Measurements from ENCODE around the gene EPHA6. TPM values are rescaled to one million over a fixed set of nuclear protein-coding genes. Genes with fewer than 3 reads are reported as not detected.

Gene EPHA6
- total and polyA plus RNA-seq, 2 donors (not counting 3 experiments of a cell fraction or from before 2014, with no cell fraction given) = not detected

- dilution Hi-C loops (cut with MboI; ENCODE audit: extremely low pct_ligation_motif_present, low sequenced_read_pairs) (no loop called here), intact Hi-C loops (cut with micrococcal nuclease) (no loop called here)
- ChIA-PET POLR2A (no interaction called here), CTCF (no interaction called here)
- H3K9me3 ChIP-seq (replicated peaks; ENCODE audit: control insufficient read depth, insufficient read depth, low read length) = no peaks in the 10 kb centered on the region
- no peaks in the 10 kb centered on the region for H3K79me2 ChIP-seq (ENCODE audit: control insufficient read depth, insufficient read depth, low read length)
- no peaks in the 10 kb centered on the region for H3K36me3 ChIP-seq (ENCODE audit: control insufficient read depth in 2 of 2, extremely low read depth in 1 of 2, insufficient read depth in 2 of 2, low read length in 2 of 2)
- H4K20me1 ChIP-seq (replicated peaks; ENCODE audit: control insufficient read depth, extremely low read depth, insufficient read depth, low read length) = no peaks in the 10 kb centered on the region
- no peaks in the 10 kb centered on the region for H3K9me1 ChIP-seq (replicated peaks; ENCODE audit: control insufficient read depth, extremely low read depth, insufficient read depth, low read length)
- H3K27ac ChIP-seq (ENCODE audit: insufficient read depth, low read depth, low read length) = no peak overlapping the region
- no TSS peak for BruUV-seq (replicated peaks)
- no peak overlapping the region for H2AFZ ChIP-seq (ENCODE audit: low read depth, low read length)
- H3K9ac ChIP-seq (replicated peaks; ENCODE audit: extremely low read depth, insufficient read depth, low read length) = no peak overlapping the region
- FAIRE-seq (no peak), DNase-seq (ENCODE audit: low read depth, low spot score) (no peak)
- no peak for TF ChIP-seq POLR2A (IDR thresholded peaks at IDR 0.05; ENCODE audit: low read depth, low read length)
- no peak for TF ChIP-seq JUN (IDR thresholded peaks at IDR 0.05; ENCODE audit: borderline replicate concordance, insufficient read depth, insufficient read length, low read depth)
- no peak for TF ChIP-seq FOS (IDR thresholded peaks at IDR 0.05; ENCODE audit: borderline replicate concordance, insufficient read depth, low read length)
- no peak for TF ChIP-seq MYC (IDR thresholded peaks at IDR 0.05; ENCODE audit: low read depth, low read length)
- TF ChIP-seq POLR2AphosphoS5 (IDR thresholded peaks at IDR 0.05; ENCODE audit: insufficient read depth, low read depth, low read length) = no peak
- no peak for TF ChIP-seq GATA2 (IDR thresholded peaks at IDR 0.05; ENCODE audit: insufficient read depth, insufficient read length, low read depth, low read length)
- TF ChIP-seq EZH2 (IDR thresholded peaks at IDR 0.05; ENCODE audit: borderline replicate concordance, low read depth, low read length, severe bottlenecking) = no peak
- no peak for TF ChIP-seq CTCF (IDR thresholded peaks at IDR 0.05; ENCODE audit: extremely low read depth in 1 of 2, insufficient read depth in 1 of 2, low read depth in 1 of 2, low read length in 2 of 2)
- TF ChIP-seq, protein P1, sequence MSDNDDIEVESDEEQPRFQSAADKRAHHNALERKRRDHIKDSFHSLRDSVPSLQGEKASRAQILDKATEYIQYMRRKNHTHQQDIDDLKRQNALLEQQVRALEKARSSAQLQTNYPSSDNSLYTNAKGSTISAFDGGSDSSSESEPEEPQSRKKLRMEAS (IDR thresholded peaks at IDR 0.05; ENCODE audit: insufficient read depth, insufficient read length) = no peak
- no peaks in the 10 kb centered on the region for H3K4me1 ChIP-seq (ENCODE audit: control insufficient read depth, extremely low read depth, insufficient read depth, low read length)
- no peaks in the 10 kb centered on the region for H3K27me3 ChIP-seq (ENCODE audit: control insufficient read depth in 2 of 2, insufficient read depth in 2 of 2, low read length in 2 of 2)
- H3K4me3 ChIP-seq (replicated peaks in 1 of 3; ENCODE audit: insufficient read depth in 1 of 3, low read depth in 1 of 3, low read length in 3 of 3) = no peak overlapping the region
- no peak overlapping the region for H3K4me2 ChIP-seq (ENCODE audit: insufficient read depth, low read length)
Observed at GRCh38 chr3:97265237-97266005, 451.0 kb downstream of the EPHA6 start.

All from endothelial cell of umbilical vein (primary cell).